Activated CD4-positive, alpha-beta memory T cell treated with anti-CD3 and anti-CD28 coated beads, Interleukin-2, amount 10 ng/mL, durations not matched to agents 7 days and 5 days (primary cell): ENCODE measurements around the gene LANCL2. TPM values are rescaled to one million over a fixed set of nuclear protein-coding genes. Genes with fewer than 3 reads are reported as not detected.
A peak's percentile ranks its signal among the peaks of the same experiment; 100 is the strongest.

Experiments
- CTCF ChIA-PET: fragments of 350-600 bp; sonication (Branson Sonifier 250); formaldehyde crosslinking; loops from one replicate; lab custom pipeline; 2021; ENCODE audit warnings: antibody characterized with exemption, inconsistent platforms; lab: Charles Lee
- POLR2A ChIA-PET: fragments of 350-600 bp; sonication (Branson Sonifier 250); formaldehyde crosslinking; loops from one replicate; lab custom pipeline; 2021; ENCODE audit warnings: antibody characterized with exemption; lab: Charles Lee
- DNase-seq: peaks from one replicate; pipeline ENCODE4 v3.0.0-alpha.2; 2020
- H3K27ac Mint-ChIP-seq: one replicate; pipeline ENCODE4 v1.8.0; 2021; ENCODE audit warnings: mild to moderate bottlenecking, mixed read lengths
- H3K27me3 Mint-ChIP-seq: one replicate; pipeline ENCODE4 v1.8.0; 2021; ENCODE audit warnings: mixed read lengths
- H3K36me3 Mint-ChIP-seq: one replicate; pipeline ENCODE4 v1.8.0; 2021; ENCODE audit warnings: low read depth, mixed read lengths
- H3K4me1 Mint-ChIP-seq: one replicate; pipeline ENCODE4 v1.8.0; 2021; ENCODE audit warnings: mixed read lengths
- H3K4me3 Mint-ChIP-seq: one replicate; pipeline ENCODE4 v1.8.0; 2021; ENCODE audit warnings: mild to moderate bottlenecking, mixed read lengths
- H3K9me3 Mint-ChIP-seq: one replicate; pipeline ENCODE4 v1.8.0; 2021; ENCODE audit warnings: mixed read lengths
- total RNA-seq, 2 experiments: library from RNA; stranded (reverse); gene quantifications; one replicate each; pipeline ENCODE4 v1.2.3, GENCODE V29; 2021

Gene LANCL2
- total RNA-seq, 2 experiments from 2014 or later, result 6.4 TPM

- H3K36me3 Mint-ChIP-seq, result peaks cover 23% of the 10 kb centered on the region
- H3K27me3 Mint-ChIP-seq, result peaks cover 1% of the 10 kb centered on the region
- H3K4me3 Mint-ChIP-seq, result no peak overlapping the region
- ChIA-PET POLR2A (no interaction called here), CTCF (no interaction called here)
- DNase-seq, result no peak
- H3K4me1 Mint-ChIP-seq, result peaks cover 58% of the 10 kb centered on the region
- no peaks in the 10 kb centered on the region for H3K9me3 Mint-ChIP-seq
- H3K27ac Mint-ChIP-seq, result no peak overlapping the region
Measured at GRCh38 chr7:55472928-55473725, 108.0 kb downstream of the LANCL2 start.

DNA sequence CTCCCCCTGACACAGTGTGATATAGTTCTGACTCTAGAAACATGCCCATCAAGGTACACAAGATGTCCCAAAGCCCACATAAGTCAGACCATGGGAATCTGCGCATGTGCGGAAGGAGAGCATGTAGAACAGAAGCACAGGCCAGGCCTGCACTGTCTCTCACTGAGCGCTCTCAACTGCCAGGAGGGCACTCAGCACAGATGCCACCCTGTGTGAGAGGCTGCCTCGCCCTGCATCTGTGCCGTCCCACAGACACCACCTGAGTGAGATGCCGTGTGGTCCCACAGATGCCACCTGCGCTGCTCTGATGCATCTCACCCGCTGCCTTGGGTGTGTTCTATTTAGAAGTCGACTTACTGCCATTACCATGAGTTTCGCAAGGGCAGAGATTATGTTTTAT is 108.8 kb downstream of the LANCL2 start:
- Mint-ChIP-seq H3K4me3 (no peak overlapping the region), H3K36me3 (peaks cover 18% of the 10 kb centered on the region), H3K27ac (no peak overlapping the region)

DNA sequence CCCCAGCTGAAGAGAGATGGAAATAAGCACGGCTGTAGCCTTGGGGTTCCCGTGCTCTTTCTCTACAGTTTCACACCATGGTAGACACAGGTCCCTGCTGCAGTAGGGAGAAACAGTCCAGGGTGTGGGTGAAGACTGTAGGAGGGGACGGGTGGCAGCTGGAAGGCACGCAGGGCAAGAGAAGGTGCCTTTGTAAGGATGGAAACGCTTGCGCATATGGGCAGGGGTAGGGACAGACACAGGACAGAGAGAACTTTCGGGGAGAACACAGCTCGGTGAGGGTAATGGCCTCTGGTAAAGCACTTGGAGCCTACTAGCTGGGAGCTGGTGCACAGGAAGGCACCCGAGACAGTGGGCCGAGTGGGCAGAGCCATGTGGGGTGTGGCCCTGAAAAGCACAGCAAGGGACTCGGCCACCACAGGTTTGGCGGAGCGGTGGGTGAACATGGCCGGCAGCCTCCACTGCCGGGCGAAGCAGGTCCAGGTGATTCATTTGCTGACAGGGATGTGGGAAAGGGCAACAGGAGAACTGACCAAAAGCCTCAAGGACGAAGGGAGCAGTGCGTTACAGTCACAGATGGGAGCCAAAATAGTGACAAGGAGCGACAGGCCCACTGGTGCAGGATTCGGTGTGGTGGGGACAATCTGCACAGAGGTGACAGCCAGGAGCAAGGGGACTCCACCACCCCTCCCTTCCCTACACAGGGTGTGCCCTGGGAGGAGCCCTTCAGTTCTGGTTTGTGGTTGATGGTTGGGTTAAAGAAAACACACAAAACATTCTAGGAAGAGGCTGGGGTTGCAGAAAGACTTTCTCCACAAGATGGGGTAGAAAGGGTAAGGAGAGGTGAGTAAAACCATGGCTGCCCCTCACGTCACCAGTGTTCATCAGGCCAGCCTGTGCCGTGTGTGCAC is 110.1 kb downstream of the LANCL2 start:
- H3K4me1 Mint-ChIP-seq, result peaks cover 40% of the 10 kb centered on the region
- POLR2A ChIA-PET, result interaction anchor here (0.6 to 1.4 kb wide), 3 partner anchors 59 to 167 kb away, joined by 3 to 7 read pairs (median 6); no protein-coding TSS in a partner anchor

More for the DNA sequence above, 108.8 kb downstream of the LANCL2 start:
- Mint-ChIP-seq H3K27me3 (peaks cover 1% of the 10 kb centered on the region), H3K4me1 (peaks cover 52% of the 10 kb centered on the region), H3K9me3 (no peaks in the 10 kb centered on the region)
- POLR2A ChIA-PET, result no interaction called here
- CTCF ChIA-PET, result no interaction called here
- no peak for DNase-seq

GRCh38 chr7:55475855-55476803 is 111.0 kb downstream of the LANCL2 start:
- no peaks in the 10 kb centered on the region for H3K9me3 Mint-ChIP-seq
- peak; percentile 11 for DNase-seq
- peak overlapping the region; percentile 8 for H3K27ac Mint-ChIP-seq
- peaks cover 19% of the 10 kb centered on the region for H3K36me3 Mint-ChIP-seq
- H3K4me3 Mint-ChIP-seq, result no peak overlapping the region
- H3K27me3 Mint-ChIP-seq, result peaks cover 1% of the 10 kb centered on the region
- POLR2A ChIA-PET, result interaction anchor here (1.0 to 1.1 kb wide), 3 partner anchors 9 to 58 kb away, joined by 3 to 6 read pairs (median 3); no protein-coding TSS in a partner anchor
- H3K4me1 Mint-ChIP-seq, result peaks cover 41% of the 10 kb centered on the region
- CTCF ChIA-PET, result no interaction called here

More for the DNA sequence above, 110.1 kb downstream of the LANCL2 start:
- Mint-ChIP-seq H3K27me3 (peaks cover 1% of the 10 kb centered on the region), H3K36me3 (peaks cover 17% of the 10 kb centered on the region), H3K9me3 (no peaks in the 10 kb centered on the region), H3K27ac (peak overlapping the region; percentile 8), H3K4me3 (no peak overlapping the region)
- CTCF ChIA-PET, result no interaction called here
- DNase-seq, result peak; percentile 40

- ChIA-PET CTCF (no interaction called here), POLR2A (interaction anchor here (1.0 to 1.1 kb wide), 3 partner anchors 10 to 57 kb away, joined by 3 to 6 read pairs (median 3); no protein-coding TSS in a partner anchor)
- Mint-ChIP-seq H3K27me3 (peaks cover 1% of the 10 kb centered on the region), H3K9me3 (no peaks in the 10 kb centered on the region), H3K4me1 (peaks cover 42% of the 10 kb centered on the region), H3K27ac (no peak overlapping the region), H3K36me3 (peaks cover 15% of the 10 kb centered on the region), H3K4me3 (no peak overlapping the region)
- DNase-seq, result peak; percentile 10
Measured at GRCh38 chr7:55476852-55477780, 112.0 kb downstream of the LANCL2 start.

- H3K4me3 Mint-ChIP-seq, result no peak overlapping the region
- H3K27ac Mint-ChIP-seq, result no peak overlapping the region
- H3K36me3 Mint-ChIP-seq, result peaks cover 15% of the 10 kb centered on the region
- POLR2A ChIA-PET, result interaction anchor here (1.5 kb wide), 1 partner anchor 57 kb away, joined by 3 read pairs; no protein-coding TSS in a partner anchor
- CTCF ChIA-PET, result no interaction called here
- H3K4me1 Mint-ChIP-seq, result peaks cover 44% of the 10 kb centered on the region
- H3K27me3 Mint-ChIP-seq, result peaks cover 1% of the 10 kb centered on the region
- DNase-seq, result peak; percentile 3
- no peaks in the 10 kb centered on the region for H3K9me3 Mint-ChIP-seq
Measured at GRCh38 chr7:55477781-55478374, 112.7 kb downstream of the LANCL2 start.

GRCh38 chr7:55478700-55479099 is 113.6 kb downstream of the LANCL2 start:
- POLR2A ChIA-PET, result interaction anchor here (1.5 kb wide), 1 partner anchor 56 kb away, joined by 3 read pairs; no protein-coding TSS in a partner anchor
- DNase-seq, result peak; percentile 4
- peaks cover 15% of the 10 kb centered on the region for H3K36me3 Mint-ChIP-seq
- no peaks in the 10 kb centered on the region for H3K9me3 Mint-ChIP-seq
- CTCF ChIA-PET, result interaction anchor here (0.6 kb wide), 1 partner anchor 10 kb away, joined by 4 read pairs; no protein-coding TSS in a partner anchor
- H3K4me1 Mint-ChIP-seq, result peaks cover 49% of the 10 kb centered on the region
- H3K4me3 Mint-ChIP-seq, result no peak overlapping the region
- no peak overlapping the region for H3K27ac Mint-ChIP-seq
- peaks cover 1% of the 10 kb centered on the region for H3K27me3 Mint-ChIP-seq

DNA sequence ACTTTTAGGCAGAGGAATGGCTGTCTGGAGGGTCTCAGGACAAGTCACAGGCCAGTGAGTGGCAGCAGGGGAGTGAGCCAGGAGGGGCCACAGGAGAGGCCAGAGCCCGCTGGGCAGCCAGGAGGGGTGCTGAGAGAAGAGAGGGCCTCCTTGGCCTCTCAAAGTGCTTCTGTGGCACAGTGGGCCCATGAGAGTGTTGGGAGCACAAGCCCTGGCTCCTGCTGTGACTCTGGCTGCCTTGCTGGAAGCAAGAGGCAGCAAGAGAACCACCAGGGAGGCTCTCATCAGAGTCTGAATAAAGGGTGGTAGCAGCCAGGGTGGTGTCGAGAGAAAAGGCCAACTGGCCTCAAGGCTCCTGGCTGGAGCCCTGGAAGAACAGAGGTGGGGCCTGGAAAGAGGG is 116.0 kb downstream of the LANCL2 start:
- peaks cover 15% of the 10 kb centered on the region for H3K36me3 Mint-ChIP-seq
- no peaks in the 10 kb centered on the region for H3K27me3 Mint-ChIP-seq
- peak; percentile 13 for DNase-seq
- H3K4me1 Mint-ChIP-seq, result peaks cover 29% of the 10 kb centered on the region
- H3K27ac Mint-ChIP-seq, result no peak overlapping the region
- H3K4me3 Mint-ChIP-seq, result no peak overlapping the region
- POLR2A ChIA-PET, result no interaction called here
- CTCF ChIA-PET, result no interaction called here
- no peaks in the 10 kb centered on the region for H3K9me3 Mint-ChIP-seq

DNA sequence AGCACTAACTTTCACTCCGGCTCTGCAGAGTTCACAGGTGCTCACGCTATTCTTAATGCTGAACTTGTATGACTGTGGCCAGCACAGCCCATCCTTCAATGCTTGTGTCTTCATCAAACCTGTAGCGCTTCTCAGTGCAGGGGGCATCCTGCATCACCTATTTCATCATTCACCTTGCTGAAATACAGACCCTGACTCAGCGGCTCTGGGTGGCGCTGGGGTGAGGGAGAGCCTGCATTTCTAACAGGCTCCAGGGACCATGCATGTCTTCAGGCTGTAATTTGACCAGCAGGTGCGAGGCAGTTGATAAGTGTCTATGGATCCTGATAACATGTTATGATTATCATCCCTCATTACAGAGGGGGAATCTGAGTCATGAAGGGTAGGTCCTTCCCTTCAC is 117.9 kb downstream of the LANCL2 start:
- no peak overlapping the region for H3K27ac Mint-ChIP-seq
- DNase-seq, result peak; percentile 13
- no peak overlapping the region for H3K4me3 Mint-ChIP-seq
- ChIA-PET POLR2A (no interaction called here), CTCF (no interaction called here)
- H3K27me3 Mint-ChIP-seq, result no peaks in the 10 kb centered on the region
- H3K36me3 Mint-ChIP-seq, result peaks cover 17% of the 10 kb centered on the region
- H3K4me1 Mint-ChIP-seq, result peaks cover 20% of the 10 kb centered on the region
- H3K9me3 Mint-ChIP-seq, result no peaks in the 10 kb centered on the region
